HG02588 (cell line): ENCODE measurements around the gene TBC1D14.

Source experiments
- ATAC-seq: cut with Tn5 transposase; IDR thresholded peaks from one replicate; pipeline ENCODE4 v1.9.1; 2021; ENCODE audit warnings: mild to moderate bottlenecking, moderate library complexity; ENCODE audit not compliant: unreplicated experiment

Gene TBC1D14

DNA sequence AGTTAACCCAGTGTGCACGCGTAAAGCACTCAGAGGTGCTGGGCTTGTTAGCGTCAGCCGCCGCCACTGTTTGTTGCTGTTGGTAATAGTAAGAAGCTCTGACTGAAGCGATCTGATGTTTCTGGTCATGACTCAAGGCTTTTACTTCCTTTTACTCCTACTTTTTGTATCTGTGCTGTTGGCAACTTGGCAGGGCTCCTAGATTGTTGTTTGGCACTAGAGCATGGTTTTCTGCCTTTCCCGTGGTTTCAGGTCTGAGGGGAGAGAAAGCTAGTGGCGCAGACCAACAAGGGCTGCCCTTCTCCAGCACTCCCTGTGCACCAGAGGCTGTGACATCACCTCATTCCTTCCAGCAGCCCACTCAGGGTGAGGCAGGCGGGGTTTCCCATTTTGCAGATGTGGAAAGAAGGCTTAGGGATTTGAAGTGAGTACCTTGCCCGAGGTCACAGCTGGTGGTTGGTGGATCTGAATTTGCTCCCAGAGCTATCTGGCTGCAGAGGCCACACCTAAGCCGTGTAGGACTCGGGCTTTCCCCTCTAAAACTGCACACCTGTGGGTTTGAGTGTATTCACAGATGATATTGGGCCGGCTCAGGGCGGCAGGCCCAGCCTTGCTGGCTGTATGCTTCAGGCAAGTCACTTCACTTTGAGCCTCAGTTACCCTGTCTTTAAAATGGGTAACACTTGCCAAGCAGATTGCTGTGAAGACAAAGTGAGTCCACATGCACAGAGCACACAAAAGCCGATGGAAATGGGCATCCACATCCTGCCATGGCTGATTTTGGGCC lies 82.3 kb downstream of the TBC1D14 start:
- ATAC-seq, result no peak

DNA sequence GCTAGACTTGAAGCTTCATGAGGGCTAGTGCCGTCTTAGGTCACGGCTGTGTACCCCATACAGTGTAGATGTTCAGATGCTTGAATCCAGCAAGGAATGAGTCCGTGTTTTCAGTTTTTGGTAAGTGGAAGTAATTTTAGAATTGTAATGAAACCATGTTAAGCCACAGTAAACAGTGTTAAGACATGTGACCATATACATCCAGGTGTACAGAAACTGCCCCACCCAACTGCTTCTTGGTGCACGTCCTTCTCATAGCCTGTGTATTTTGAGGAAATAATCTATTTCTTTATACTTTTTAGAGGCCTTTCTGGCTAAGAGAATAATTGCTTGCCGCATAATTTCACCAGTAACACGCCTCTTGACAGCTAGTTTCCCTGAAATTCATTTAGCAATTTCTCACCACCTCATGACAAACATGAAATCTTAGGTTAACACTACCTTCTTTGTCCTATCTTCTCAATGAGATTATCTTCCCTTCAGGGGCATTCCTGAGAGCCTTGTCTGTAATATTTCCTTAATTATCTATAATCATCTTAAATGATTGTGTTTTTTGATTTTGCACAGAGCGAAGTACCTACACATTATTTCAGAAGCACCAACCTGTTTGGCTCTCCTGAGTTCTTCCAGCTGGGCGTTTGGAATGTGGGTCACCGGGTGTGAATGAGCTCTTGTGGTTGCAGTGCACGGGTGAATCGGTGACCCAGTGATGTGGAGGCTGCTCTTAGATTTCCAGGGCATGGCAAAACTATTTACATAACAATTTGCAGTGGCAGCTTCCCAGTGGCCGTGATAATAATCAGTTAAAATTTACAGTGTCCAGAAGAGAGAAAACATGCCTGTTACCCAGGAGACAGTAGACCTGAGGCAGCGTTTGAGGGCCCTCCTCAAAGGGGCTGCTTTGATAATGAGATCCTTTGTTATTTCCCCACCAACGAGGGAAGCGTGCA lies 83.4 kb downstream of the TBC1D14 start:
- no peak for ATAC-seq

DNA sequence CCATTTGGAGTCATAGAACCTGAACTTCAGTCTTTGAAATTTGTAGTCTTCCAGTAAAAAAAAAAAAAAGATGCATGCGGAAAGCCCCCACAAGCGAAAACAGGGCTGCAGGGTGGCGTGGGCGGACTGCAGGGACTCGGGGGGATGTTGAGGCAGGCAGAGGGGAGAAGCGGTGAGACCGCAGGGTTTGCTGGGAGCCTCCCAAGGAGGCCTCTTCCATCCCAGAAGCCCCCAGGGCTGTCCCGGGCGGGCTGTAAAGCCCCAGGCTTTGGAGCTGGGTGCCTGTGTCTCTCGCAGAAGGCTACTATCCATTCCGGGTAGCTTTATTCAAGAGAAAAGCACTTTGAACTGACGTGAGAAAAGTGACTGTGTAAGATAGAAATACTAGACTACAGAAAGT lies 86.9 kb downstream of the TBC1D14 start:
- ATAC-seq, result no peak

DNA sequence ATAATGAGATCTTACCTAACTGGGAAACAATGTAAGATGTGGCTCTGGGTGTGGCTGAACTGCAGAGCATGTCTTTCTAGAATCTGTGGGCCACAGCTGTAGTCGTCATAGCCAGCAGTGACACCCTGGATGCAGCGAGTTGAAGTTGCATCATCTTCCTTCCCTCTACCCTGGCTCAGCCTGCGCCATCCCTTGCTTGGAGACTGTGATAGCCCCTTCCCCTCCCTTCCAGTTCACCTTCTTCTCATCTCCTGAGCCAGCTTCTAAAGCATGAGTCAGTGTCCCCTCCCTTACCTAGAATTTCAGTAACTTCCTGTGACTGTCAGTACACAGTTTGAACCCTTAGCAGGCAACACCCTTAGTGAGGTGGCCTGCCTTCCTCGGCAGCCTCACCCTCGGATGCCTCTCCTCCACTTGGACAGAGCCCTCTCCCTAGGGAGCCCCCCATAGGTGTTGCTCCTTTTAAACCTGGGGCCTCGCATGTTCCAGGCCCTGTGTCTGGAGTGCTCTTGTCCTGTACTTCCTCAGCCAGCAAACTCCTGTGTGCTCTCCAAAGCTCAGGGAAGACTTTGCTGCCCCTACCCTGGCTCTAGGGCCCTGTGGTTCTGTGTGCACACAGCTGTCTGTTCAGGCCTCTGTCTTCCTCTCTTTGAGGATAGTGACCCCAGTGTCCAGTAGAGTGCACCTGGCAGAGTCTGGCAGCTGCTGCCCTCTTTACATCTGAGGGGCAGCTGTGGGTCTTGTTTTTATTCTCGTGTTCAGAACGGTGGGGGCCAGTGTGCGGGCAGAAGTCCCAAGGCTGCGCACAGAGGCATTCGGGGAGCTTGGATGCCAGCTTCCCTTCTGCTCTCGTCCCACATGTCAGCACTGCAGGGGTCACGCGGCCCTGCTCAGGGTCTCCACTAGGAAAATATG lies 89.8 kb downstream of the TBC1D14 start:
- no peak for ATAC-seq

DNA sequence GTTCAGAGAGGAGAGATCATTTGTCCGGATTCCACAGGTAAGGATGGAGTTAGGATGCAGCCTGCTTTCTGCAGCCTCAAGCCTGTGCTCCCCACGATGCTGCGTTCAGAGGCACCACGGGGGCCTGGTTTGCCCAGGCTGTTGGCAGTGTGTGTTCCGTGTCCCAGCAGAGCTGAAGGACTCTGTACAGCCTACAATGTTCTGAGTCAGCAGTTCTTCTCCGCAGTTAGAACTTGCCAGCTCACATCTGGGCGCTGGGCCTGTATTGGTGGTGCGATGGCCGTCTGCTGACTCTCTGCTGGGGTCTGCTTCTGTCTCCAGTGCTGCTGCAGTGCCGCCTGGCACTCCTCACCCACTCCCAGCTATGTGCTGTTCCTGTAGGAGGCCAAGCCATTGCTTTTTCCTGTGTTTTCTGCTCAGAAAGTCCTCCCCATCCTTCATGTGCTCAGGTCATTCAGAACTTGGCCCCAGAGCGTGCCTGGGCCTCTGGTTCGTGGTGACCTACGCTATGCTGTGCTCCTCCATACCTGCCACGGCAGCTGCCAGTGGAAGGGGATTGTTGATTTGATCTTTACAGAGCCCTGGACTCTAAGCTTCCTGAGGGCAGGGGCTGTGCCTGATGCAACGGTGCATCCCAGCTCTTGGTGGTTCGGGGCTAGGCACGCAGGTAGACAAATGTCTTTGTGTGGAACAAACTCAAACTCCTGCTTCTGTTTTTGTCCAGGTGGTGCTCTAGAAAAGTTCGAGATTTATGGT lies 91.0 kb downstream of the TBC1D14 start:
- no peak for ATAC-seq

DNA sequence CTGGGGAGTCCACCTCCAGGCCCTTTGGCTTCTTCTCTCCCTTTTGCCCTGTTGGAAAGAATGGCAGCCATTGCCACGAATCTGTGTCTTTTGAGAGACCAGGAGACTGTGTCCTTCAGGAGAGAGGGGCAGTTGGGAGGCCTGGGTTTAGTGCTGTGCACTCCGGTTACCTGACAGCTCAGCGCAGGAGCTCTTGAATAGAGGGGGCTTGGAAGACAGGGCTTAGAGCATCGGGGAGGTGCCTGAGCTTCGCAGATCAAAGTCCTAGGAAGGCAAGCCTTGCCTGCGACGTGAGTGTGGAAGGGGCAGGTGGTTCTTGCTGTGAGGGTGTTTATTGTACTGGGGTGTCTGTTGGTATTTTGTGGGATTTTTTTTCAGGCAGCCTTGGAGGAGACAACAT lies 91.6 kb downstream of the TBC1D14 start:
- no peak for ATAC-seq

DNA sequence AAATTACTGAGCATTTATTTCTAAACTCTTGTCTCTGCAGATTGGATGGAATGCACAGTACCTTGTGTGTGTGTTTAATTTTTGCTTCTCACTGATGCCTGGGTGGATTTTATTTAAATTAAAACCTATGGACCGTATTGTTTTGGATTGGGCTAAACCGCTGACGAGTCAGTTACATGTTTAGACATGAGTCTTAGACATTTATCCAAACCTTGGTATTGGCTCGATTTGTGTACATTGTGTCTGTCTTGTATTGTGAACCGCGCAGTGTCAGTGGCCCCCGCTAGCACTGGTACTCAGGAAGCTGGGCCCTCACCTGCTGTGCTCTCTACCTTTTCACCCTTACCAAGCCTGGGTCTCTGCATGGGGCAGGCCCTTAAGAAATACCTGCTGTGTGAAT lies 92.7 kb downstream of the TBC1D14 start:
- no peak for ATAC-seq

DNA sequence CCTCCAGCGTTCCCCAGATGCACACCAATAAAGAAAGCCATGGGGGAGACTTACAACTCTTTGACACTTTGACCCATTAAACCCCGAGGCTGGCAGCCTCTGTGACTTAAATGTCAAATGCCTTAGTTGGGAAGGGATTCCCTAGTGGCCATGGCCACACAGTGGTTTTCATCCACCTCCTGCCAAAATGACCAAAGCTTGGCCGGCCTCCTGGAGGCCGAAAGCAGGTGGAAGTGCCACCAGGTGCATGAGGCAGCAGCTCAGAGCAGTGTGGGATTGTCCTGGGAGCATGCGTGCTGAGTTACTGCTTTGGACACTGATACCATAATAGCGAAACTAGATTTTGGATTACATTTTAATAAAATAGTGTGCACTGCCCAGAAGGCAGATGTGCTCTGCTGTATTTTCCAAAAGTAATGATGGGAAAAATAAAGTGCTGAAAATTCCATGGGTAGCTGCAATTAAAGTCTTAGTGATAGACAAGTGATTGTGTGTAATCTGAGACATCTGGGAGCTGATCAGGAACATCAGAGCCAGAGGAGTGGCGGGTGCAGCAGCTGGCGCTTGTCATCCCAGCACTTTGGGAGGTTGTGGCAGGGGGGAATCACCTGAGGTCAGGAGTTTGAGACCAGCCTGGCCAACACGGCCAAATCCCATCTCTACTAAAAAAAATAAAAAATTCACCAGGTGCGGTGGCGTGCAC lies 93.7 kb downstream of the TBC1D14 start:
- no peak for ATAC-seq

DNA sequence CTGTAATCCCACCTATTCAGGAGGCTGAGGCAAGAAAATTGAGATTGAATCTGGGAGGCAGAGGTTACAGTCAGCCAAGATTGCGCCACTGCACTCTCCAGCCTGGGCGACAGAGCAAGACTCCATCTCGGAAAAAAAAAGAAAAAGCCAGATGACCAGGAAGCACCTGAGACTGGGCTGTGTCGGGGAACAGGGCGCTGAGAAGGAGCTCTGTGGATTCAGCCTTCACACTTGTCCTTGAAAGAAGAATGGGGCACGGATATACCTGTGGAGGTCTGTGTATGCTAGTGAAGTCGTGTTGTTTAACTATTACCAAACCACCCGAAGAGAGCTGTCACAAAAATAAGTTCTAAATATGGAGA lies 94.2 kb downstream of the TBC1D14 start:
- ATAC-seq, result no peak

DNA sequence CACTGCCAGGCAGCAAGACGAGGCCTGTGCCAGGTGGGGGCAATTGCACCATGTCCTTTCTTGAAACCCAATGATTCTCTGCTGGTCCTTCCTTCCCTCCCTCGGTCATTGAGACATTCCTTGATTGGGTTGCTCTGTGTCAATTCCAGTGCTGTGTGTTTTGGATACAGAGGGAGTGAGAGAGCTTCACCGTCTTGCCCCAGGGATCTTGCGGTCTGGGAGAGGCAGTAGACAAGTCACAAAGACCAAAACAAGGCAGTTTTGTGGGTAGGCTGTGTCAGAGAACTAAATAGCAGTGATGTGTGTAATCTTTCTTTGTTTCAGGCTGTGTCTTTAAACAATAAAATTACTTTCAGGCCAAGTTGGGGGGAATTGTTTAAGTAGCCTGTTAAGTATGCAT lies 94.7 kb downstream of the TBC1D14 start:
- ATAC-seq, result no peak

DNA sequence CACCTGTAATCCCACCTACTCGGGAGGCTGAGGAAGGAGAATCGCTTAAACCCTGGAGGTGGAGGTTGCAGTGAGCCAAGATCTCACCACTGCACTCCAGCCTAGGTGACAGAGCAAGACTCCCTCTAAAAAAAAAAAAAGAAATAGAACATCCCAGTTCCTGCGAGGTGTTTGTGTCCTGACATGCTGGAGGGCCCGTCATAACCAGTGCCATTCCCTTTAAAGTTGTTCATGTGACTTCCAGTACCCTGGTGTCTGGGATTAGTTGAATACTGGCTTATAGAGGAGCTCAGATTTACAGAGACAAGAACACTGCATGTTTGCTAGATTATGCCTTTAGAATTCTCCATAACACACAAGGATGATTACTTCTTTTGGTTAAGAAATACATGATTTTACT lies 95.9 kb downstream of the TBC1D14 start:
- ATAC-seq, result no peak

DNA sequence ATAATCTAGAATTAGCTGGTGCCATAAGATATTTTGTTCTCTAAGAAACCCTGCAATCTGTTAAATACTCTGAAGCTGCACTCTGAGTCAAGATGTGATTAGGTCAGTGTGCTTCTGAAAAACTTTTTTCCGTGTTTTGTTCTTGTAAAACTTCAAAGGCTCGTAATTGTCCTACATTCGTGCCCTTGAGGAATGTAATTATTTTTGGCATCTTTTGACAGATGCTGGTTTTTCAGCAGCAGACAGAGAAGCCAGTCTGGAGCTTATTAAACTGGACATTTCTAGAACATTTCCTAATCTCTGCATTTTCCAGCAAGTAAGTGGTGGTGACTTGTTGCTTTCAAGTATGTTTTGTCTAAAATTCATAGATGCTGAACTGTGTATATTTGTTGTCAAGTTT lies 96.8 kb downstream of the TBC1D14 start:
- no peak for ATAC-seq

DNA sequence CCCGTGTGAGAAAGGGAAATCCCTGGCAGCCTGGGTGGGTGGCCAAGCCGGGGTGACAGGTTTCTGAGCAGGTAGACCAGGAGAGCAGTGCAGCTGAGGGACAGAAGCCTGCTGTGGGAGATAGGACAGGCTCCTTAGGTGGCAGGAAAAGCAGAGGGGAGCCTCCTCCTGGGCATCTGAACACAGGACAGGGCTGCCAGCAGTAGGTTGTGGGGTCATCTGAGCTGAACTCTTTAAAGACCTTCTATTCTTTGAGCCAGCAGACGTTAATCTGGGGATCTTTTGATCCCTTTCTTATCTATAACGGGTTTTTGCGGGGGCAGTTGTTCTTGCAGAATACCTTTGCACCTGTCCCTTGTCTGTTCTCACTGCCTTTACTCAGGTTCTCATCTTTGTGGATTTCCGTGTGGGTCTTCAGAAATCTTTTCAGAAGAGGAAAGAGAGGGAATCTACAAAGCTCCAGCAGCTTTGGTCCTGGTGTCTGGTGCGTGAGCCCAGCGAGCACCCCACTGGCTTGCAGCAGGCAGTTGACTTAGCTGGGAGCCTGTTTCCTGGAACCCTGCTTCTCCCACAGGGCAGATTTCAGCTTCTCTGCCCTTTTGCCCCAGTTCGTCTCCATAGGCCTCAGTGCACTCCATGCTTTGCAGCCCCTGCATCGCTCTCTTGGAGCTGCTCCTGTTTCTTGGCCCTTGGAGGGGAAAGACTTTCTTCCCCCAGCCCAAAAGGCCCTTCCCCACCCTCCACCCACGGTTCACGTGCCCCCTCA lies 97.7 kb downstream of the TBC1D14 start:
- no peak for ATAC-seq

DNA sequence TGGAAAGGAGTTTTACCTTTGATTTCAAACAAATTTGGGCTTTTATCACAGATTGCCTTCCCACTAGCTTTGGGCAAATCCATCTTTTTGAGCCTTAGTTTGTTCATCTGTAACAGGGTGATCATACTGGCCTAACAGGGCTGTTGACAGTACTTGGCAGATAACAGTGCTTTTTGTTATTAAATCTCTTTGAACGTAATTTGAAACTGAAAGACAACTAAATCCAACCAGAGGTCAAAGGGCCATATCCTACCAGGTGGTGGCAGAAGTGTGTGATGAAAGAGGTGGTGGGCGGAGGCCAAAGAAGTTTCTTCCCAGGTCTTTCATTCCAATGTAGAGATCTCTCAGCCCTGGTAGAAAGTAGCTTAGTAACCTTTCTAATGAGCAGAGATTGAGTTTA lies 98.3 kb downstream of the TBC1D14 start:
- no peak for ATAC-seq

DNA sequence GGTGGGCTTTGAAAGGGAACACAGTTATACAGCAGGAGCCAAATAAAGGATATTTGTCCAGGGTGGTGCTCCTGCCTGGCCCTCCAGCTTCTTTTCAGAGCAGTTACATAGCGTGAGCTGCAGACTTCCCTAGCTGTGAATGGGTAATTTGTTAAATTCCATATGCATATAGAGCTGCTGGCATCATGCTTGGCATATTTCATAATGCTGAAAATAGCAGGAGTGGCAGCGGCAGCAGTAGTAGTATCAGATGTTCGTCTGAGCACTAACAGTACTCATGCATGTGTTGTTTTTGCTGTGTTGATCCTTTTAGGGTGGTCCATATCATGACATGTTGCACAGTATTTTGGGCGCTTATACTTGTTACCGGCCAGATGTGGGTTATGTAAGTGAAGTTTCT lies 99.9 kb downstream of the TBC1D14 start:
- ATAC-seq, result no peak

DNA sequence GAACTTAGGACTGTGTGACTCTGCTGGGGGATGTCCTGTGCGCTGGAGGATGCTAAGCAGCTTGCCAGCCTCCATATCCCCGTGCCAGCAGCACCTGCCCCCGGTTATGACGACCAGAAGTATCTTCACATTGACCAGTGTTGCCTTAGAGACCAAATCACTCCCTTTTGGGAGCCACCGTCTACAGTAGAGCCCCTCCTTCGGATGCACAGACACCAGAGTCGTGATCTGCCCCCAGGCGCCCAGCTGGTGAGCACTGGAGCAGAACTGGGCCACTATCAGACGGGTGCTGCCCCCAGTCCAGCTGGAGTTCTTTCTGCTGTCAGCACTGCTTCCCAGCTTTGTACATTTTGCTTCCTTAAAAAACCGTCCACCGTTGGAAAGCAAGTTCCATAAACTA lies 103.5 kb downstream of the TBC1D14 start:
- no peak for ATAC-seq

DNA sequence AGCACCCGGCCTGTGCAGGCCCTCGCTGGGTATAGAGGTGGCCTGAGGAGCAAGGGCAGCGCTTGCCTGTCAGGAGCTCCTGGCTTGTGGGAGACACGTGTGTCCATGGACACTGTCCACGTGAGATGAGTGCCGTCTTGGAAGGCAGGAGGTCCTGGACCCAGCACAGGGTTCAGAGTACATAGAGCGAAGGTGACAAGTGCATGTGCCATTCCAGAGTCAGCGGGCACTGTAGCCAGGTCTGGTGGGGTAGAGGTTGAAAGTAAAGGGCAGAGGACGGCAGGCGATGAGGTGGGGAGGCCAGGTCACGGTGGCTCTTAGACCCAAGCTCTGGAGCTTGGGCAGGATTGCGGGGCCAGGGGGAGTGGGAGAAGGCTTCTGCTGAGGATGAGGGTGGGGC lies 105.2 kb downstream of the TBC1D14 start:
- ATAC-seq, result no peak

DNA sequence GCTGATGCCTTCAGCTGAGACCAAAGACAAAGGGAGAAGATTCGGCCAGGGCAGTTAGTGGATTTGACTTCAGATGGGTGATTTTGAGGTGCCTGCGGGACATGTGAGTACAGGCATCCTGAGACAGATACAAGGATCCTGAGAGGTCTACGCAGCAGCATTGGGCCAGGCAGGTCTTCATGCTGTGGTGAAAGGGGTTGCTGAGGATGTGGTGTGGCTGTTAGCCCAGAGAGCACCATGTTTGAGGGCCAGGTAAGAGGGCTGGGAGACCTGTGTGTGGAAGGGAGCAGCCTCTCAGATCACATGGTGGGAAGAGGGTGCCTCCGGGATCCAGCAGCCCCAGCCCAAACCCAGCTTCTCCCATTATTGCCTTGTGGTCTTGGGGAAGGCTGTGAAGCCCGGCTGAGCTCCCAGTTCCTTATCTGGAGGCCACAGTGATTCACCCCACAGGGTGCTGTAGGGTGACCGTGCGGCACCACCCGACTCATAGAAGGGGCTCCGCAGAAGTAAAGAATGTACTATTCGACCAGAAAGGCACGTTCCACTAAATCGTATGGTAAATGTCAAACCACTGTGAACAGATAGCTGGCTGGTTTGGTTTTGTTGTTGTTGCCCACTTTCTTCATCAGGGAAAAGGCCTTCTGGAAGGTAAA lies 105.9 kb downstream of the TBC1D14 start:
- no peak for ATAC-seq

DNA sequence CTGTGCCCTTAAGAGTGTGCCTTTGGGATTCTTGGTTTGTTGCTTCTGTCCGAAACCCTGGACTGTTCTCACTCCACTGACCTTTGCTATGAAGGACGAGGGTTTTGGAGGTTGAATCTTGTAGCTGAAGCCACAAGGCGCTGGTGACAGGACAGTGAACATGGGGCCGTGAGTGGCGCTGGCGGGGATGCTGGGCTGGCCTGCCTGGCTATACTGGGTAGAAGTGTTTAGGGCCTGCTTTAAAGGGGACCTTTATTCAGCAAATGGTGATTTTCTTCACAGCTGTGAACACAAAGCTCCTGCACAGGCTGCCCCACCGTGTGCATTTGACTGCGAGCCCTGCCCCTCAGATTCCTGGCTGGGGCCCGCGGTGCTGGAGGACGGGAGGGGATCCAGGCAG lies 106.5 kb downstream of the TBC1D14 start:
- no peak for ATAC-seq
